BE2C (cell line): ENCODE data around the gene CCDC57.

Source experiments
- DNase-seq: peaks from one replicate; pipeline ENCODE4 v3.0.0-alpha.2; 2020
- H3K27me3 ChIP-seq: fragments of 250-450 bp; sonication (Bioruptor Pico); 2 replicates; pipeline ENCODE4 v1.5.1; 2020; ENCODE audit warnings: mild to moderate bottlenecking
- H3K36me3 ChIP-seq: fragments of 250-450 bp; sonication (Bioruptor Pico); 2 replicates; pipeline ENCODE4 v1.5.1; 2020; ENCODE audit warnings: mild to moderate bottlenecking
- H3K4me1 ChIP-seq: fragments of 250-450 bp; sonication (Bioruptor Pico); 2 replicates; pipeline ENCODE4 v1.5.1; 2020
- H3K4me3 ChIP-seq: 2 replicates; pipeline ENCODE4 v1.5.1; 2011; ENCODE audit warnings: low read depth, low read length
- H3K9me3 ChIP-seq: fragments of 250-450 bp; sonication (Bioruptor Pico); 2 replicates; pipeline ENCODE4 v1.5.1; 2020
- TF ChIP-seq, protein P1 (sequence below): IDR thresholded peaks from 2 replicates; pipeline ENCODE4 v1.5.1; 2012; ENCODE audit warnings: mild to moderate bottlenecking, low read depth, low read length

Gene CCDC57

DNA sequence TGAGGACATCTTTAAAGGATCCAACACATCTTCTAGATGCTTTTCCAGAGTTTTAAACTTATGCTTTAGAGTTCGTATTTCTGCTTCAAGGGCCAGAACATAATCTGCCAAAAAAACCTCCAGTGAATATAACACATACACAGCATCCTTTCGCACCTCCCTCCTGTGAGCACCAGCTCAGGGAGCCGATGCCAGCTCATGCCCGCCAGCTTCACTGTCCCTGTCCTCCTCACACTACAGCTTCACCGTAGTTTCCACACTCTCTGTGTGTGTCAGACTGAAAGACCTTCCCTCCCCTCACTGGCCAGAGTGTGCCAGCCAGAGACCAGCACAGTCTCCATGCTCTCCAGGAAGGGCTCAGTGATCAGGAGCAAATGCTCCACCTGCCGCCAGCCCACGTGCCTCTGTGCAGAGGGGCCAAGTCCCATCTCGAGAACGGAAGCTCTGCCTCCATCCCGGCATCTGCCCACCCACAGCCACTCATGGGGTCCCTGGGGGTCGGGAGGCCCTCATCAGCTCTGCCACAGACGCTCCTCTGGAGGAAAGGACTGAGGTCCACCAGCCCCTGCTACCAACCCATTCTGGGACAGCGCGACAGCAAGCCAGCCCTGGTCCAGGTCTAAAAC is 40.8 kb downstream of the CCDC57 start:
- H3K27me3 ChIP-seq, result no peaks in the 10 kb centered on the region
- TF ChIP-seq, protein P1, sequence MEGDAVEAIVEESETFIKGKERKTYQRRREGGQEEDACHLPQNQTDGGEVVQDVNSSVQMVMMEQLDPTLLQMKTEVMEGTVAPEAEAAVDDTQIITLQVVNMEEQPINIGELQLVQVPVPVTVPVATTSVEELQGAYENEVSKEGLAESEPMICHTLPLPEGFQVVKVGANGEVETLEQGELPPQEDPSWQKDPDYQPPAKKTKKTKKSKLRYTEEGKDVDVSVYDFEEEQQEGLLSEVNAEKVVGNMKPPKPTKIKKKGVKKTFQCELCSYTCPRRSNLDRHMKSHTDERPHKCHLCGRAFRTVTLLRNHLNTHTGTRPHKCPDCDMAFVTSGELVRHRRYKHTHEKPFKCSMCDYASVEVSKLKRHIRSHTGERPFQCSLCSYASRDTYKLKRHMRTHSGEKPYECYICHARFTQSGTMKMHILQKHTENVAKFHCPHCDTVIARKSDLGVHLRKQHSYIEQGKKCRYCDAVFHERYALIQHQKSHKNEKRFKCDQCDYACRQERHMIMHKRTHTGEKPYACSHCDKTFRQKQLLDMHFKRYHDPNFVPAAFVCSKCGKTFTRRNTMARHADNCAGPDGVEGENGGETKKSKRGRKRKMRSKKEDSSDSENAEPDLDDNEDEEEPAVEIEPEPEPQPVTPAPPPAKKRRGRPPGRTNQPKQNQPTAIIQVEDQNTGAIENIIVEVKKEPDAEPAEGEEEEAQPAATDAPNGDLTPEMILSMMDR, result no peak
- no peaks in the 10 kb centered on the region for H3K9me3 ChIP-seq
- no peak overlapping the region for H3K4me3 ChIP-seq
- H3K4me1 ChIP-seq, result no peaks in the 10 kb centered on the region
- DNase-seq, result no peak
- peaks cover 26% of the 10 kb centered on the region for H3K36me3 ChIP-seq

DNA sequence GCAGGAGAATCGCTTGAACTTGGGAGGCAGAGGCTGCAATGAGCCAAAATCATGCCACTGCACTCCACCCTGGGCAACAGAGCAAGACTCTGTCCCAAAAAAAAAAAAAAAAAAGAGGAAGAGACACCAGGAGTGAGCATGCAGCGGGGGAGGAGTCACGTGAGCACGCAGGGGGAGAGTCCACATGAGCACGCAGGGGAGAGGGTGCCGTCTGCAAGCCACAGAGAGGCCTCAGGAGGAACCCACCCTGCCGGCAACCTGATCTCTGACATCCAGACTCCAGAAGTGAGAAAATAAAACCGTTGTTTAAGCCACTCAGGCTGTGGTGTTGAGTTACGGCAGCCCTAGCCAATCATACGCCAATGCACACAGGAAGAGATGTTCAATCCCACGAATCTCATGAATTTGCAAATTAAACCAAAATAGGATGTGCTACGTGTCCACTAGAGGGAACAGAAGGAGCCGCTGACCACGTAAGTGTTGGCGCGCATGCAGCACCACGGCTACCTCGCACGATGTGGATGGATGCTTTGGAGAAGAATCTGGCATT is 42.2 kb downstream of the CCDC57 start:
- TF ChIP-seq, protein P1, result no peak
- peaks cover 28% of the 10 kb centered on the region for H3K36me3 ChIP-seq
- H3K9me3 ChIP-seq, result no peaks in the 10 kb centered on the region
- no peaks in the 10 kb centered on the region for H3K27me3 ChIP-seq
- no peaks in the 10 kb centered on the region for H3K4me1 ChIP-seq
- DNase-seq, result no peak
- no peak overlapping the region for H3K4me3 ChIP-seq

DNA sequence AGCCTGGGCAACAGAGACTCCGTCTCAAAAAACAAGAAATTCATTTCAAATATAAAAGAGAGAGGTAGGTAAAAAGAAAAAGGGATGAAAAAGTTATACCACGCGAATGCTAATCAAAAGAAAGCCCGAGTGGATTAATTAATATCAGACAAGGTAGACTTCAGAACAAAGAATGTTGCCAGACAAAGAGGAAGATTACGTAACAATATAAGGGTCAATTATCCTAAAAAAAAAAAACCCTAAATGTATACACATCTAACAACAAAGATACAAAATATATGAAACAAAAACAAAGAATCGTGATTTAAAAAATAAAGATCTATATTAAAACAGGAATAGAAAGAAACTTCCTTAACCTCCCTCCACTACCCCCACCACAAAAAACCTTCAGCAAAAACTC is 44.1 kb downstream of the CCDC57 start:
- no peaks in the 10 kb centered on the region for H3K9me3 ChIP-seq
- TF ChIP-seq, protein P1, result no peak
- H3K36me3 ChIP-seq, result peaks cover 29% of the 10 kb centered on the region
- H3K4me1 ChIP-seq, result no peaks in the 10 kb centered on the region
- no peak for DNase-seq
- H3K4me3 ChIP-seq, result no peak overlapping the region
- H3K27me3 ChIP-seq, result no peaks in the 10 kb centered on the region

DNA sequence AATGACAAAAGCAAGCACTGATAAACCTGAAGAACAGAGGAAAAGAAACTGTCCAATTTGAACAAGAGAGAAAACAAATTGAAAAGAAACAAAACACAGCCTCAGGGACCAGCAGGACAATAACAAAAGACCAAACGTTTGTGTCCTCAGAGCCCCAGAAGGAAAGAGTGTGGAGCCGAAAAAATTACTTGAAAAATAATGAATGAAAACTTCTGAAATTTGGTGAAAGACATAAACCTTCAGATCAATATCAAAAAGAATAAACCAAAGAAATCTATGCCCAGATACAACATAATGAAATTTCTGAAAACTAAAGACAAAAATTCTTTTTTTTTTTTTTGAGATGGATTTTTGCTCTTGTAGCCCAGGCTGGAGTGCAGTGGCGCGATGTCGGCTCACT is 45.6 kb downstream of the CCDC57 start:
- DNase-seq, result no peak
- no peaks in the 10 kb centered on the region for H3K27me3 ChIP-seq
- TF ChIP-seq, protein P1, result no peak
- H3K36me3 ChIP-seq, result peaks cover 23% of the 10 kb centered on the region
- no peaks in the 10 kb centered on the region for H3K9me3 ChIP-seq
- no peak overlapping the region for H3K4me3 ChIP-seq
- no peaks in the 10 kb centered on the region for H3K4me1 ChIP-seq

DNA sequence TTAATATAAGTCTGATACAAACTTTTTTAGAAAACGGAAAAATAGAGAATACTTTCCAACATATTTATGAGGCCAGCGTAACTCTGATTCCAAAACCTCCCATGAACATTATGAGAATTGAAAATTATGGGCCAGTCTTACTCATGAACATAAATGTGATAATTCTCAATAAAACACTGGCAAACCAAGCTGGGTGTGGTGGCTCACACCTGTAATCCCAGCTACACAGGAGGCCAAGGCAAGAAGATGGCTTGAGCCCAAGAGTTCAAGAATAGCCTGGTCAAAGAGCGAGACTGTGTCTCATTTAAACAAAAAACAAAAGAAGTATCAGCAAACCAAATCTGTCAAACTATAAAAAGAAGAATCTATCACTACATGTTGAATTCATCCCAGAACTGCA is 47.8 kb downstream of the CCDC57 start:
- H3K4me1 ChIP-seq, result no peaks in the 10 kb centered on the region
- DNase-seq, result no peak
- no peaks in the 10 kb centered on the region for H3K27me3 ChIP-seq
- TF ChIP-seq, protein P1, result no peak
- no peak overlapping the region for H3K4me3 ChIP-seq
- H3K9me3 ChIP-seq, result no peaks in the 10 kb centered on the region
- peaks cover 18% of the 10 kb centered on the region for H3K36me3 ChIP-seq

GRCh38 chr17:82161216-82161615 is 51.4 kb downstream of the CCDC57 start:
- TF ChIP-seq, protein P1, result no peak
- H3K9me3 ChIP-seq, result no peaks in the 10 kb centered on the region
- no peak overlapping the region for H3K4me3 ChIP-seq
- no peak for DNase-seq
- no peaks in the 10 kb centered on the region for H3K4me1 ChIP-seq
- no peaks in the 10 kb centered on the region for H3K27me3 ChIP-seq
- H3K36me3 ChIP-seq, result peaks cover 11% of the 10 kb centered on the region
